Lung microvascular endothelial cell (primary cell): ENCODE measurements around the gene SEMA3E. TPM values are rescaled to one million over a fixed set of nuclear protein-coding genes. Genes with fewer than 3 reads are reported as not detected.
"Not testable (repeated sequence)": the region's sequence is repeated elsewhere in the genome, so short reads cannot be mapped to it uniquely, and the experiment has no call there.

Experiments
- DNase-seq, 2 donors: peaks; one replicate each; pipeline versions ENCODE4 v3.0.0 to v3.0.0-alpha.2; 2010; ENCODE audit warnings: low read depth in 2 of 2
- total RNA-seq: library from RNA; depleted of rRNA; stranded (reverse); fragments of >200 nt; gene quantifications from 2 replicates; pipeline ENCODE4 v1.2.1, GENCODE V29; 2014

SEMA3E gene
- total RNA-seq, 1 donor from 2014 or later = 0.20 TPM

- no peak for DNase-seq
Measured at GRCh38 chr7:83455612-83456011, 193.3 kb downstream of the SEMA3E start.

- DNase-seq = no peak
Measured at GRCh38 chr7:83452256-83452655, 196.7 kb downstream of the SEMA3E start.

DNA sequence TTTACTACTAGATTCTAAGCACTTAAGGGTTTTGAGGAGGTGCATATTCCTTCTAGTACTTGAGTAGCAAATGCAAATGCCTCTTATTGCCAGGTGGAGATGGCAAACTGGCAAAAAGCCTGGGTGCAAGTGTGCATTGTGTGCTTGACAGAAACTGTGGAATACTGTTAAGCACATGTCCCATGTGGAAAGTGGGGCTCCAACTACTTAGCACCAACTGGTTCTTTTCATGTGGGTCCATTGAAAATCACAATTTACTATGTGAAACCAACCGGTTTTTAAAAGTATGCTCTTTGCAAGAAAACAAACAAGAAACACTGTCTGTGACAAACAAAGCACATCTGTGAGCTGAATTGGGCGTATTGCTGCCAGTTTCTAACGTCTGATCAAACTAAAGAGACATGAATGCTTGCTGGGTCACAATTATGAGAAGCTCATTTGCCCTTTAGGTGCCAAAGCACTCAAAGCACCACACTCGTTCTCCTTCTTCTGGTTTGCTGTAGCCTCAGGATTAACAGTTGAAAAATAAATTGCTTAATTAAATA is 197.4 kb downstream of the SEMA3E start:
- no peak for DNase-seq

DNA sequence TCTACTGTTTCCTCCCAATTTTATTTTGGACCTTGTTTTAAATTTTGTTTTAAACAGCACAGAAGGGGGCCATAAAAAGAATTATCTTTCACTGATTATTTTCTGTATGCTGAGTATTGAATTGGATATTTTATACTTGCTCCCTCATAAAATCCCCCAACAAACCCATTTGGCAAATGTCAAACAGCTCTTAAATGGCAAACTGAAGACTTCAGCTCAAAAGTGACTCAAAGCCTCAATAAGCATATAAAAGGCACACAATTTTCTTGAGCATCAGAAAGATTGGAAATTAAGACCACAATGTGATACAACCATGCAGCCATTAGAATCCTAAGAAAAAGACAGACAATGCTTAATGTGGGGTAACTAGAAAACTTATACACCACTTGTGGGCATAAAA is 199.2 kb downstream of the SEMA3E start:
- no peak for DNase-seq

GRCh38 chr7:83447681-83448080 is 201.3 kb downstream of the SEMA3E start:
- no peak for DNase-seq

- DNase-seq = no peak
Measured at GRCh38 chr7:83446102-83446669, 202.8 kb downstream of the SEMA3E start.

DNA sequence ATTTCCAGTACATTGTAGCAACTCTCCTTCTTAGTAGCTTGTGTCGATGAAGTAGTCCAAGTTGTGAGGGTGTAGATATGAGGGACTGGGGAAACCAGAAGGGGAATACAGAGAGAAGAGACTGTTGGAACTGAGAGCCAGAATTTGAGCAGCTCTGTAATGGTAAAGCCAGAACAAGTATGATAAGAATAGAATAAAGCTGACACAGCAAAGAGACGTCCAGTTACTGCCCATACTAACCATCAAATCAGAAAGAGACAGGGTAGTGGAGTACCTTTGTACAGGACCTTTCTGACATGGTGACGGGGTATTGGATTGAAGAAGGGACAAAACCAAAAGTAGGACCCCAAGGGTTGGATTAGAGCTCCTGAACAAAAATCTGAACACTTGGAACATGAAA is 206.0 kb downstream of the SEMA3E start:
- DNase-seq = no peak

DNA sequence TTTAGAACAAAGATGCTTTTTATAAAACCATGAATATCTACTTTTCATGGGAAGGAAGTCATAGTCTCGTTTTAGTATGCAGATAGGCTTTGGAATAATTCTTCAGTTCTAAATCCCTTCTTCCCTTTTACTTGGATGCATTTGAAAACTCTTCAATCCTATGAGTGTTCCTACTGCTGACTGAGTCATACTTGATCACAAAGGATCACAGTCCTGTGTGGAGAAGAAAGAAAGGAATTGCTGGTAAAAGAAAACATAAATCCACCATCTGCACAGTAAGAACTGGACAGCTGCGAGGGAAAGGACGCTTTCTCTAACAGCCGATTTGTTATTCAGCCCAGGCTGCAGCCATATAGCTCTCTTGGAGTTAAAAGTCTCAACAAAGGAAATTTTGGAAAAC is 209.9 kb downstream of the SEMA3E start:
- no peak for DNase-seq

- DNase-seq = not testable (repeated sequence)
Measured at GRCh38 chr7:83430289-83430688, 218.7 kb downstream of the SEMA3E start.

- no peak for DNase-seq
Measured at GRCh38 chr7:83429493-83429892, 219.4 kb downstream of the SEMA3E start.

GRCh38 chr7:83427884-83428283 is 221.1 kb downstream of the SEMA3E start:
- no peak for DNase-seq

- no peak for DNase-seq
Measured at GRCh38 chr7:83426325-83426724, 222.6 kb downstream of the SEMA3E start.

GRCh38 chr7:83419013-83419412 is 229.9 kb downstream of the SEMA3E start:
- DNase-seq = no peak

- DNase-seq = peak in 1 of 2 donors; percentile 1
Measured at GRCh38 chr7:83415840-83416239, 233.1 kb downstream of the SEMA3E start.

DNA sequence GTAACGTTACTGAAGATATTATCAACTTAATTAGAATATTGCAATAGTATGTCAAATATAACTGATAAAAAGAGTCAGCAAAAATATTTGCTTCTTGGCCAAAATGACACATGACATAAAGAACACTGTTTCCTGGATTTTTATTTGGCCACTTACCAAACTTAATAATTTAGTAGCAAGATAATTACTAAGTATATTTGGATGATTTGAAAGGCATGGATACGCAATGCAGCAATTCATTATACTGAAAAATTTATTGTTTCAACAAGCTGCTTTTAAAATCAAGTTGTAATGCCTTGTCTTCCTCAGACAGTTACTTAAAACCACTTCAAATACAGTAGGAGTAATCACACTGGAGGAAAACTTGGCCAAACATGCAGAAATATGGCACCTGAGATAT is 234.0 kb downstream of the SEMA3E start:
- no peak for DNase-seq

GRCh38 chr7:83413831-83414230 is 235.1 kb downstream of the SEMA3E start:
- peak; percentile 23 to 46 for DNase-seq

DNA sequence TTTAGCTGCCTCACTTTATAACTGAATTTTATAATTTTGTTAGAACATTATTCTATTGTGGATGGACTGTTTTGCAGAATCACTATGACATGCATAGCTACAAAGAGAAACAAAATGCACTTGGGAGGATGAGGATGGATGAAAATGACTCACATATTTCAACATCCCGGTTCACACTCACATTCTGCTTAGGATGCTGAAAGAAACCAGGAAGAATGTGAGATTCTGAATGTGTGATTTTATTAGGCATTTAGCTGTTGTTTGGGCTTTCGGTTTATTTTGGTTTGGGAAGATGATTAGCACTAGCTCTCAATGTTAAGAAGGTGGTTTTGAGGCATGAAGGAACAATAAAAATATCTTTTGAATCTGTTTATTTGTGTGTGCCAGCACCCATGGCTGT is 235.5 kb downstream of the SEMA3E start:
- peak in 1 of 2 donors; percentile 1 for DNase-seq

DNA sequence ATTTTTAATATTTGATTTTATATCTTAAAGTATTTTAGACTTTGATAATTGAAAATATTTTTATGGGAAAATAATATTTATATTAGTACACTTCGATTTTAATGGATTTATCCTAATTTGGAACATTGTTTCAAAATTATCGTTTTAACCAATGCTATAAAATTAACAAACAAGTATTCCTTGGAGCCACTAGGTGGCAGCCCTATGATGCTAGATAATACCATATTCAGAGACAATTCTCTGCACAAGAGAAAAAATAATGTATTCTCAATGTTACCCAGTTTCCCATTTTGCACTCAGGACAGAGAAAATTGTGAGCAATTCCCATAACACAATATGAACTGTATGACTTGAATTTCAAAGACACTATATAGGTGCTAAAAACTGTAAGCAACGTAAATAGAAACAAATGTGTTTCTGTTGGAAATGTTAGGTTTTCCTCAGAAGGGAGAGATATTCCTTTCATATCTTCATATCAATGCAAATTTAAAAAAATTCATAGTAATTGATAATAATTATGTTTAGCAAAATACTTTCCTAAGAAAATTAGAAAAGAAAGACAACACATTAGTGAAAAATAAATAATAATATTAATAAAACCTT is 237.8 kb downstream of the SEMA3E start:
- peak; percentile 64 to 79 for DNase-seq

DNA sequence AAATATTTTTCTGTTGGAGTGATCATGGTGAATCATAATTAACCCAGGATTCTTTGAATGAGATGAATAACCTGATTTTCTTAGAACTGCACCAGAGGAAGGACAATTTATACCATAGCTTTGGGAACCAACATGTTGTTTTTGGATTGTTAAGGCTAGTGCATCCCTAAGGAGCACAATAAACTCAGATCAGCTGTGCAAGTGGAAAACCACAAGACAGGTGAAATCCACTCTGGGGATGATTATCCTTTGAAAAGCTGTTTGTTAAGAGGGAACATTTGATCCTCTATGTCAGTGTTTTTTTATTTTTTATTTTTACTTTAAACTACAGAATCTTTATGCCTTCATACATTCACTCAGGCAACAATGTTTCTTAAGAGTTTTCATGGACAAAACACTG is 254.2 kb downstream of the SEMA3E start:
- no peak for DNase-seq

DNA sequence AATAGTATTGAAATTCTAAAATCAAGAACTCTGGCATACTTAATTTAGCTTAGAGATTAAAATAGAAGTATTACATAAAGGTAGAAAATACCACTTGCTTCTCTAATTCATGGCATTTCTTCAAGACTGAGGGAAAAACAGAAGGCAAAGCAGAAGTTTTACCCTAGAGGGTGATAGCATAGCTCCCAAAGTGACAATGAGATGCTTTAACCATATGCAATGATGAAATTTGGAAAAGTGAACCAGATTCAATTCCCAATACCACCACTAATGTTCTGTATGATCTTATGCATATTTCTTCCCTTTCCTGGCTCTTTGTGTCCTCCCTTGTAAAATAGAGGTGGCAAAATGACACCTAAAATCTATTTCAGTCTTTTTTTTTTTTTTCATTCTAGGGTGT is 260.5 kb downstream of the SEMA3E start:
- DNase-seq = no peak

DNA sequence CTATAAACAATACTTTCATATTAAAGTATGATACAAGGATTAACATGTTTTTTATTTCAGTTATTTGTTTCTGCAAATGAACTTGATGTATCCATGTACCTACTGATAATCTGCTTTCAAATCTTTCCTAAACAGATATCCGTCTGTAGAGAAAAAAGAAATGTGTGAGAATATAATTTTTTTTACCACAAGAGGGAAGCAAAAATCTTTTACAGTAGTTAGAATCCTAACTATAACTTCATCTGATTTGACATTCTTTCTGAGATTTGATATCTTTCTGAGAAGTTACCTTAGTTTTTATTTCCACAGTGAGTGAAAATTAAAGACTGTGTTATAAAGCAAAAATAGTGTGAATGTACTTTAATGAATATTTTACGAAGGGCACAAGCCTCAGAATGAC is 282.3 kb downstream of the SEMA3E start:
- DNase-seq = no peak

- DNase-seq = peak; percentile 12 to 28
Measured at GRCh38 chr7:83365746-83366145, 283.2 kb downstream of the SEMA3E start.

DNA sequence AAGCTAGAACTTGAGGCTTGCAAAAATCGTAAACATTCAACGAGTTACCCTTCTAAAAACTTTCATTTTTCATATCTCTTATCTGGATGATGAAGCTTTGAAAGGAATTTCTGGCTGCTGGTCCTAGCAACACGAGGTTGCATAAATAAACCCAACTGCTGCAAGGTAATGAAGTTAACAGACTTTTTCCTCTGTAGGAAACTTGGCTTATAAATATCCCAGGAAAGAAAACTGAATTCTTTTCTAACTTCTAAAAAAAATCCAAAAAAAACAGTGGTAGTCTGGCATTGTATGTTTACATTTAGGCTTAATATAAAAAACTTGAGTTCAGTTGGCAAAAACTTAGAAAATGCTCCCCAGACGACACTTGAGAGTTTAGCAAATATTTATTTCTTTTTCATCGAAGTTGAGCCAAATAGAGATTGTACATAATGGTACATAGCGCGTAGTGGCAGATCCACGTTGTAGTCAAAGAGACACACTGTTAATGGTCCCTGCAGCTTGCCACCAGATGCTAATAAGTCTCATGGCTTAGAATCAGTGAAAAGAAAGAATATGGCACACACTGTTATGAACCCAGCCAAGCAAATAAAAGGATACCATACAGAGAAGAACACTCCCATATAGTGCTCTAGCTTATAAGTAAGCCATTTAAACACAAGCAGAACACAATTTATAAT is 285.9 kb downstream of the SEMA3E start:
- peak in 1 of 2 donors; percentile 54 for DNase-seq
